Mammary epithelial cell (primary cell): ENCODE data around the gene WHRN.

ENCODE experiments used
- CTCF ChIP-seq, 2 donors: IDR thresholded peaks in 1 of 2; conservative IDR thresholded peaks in 1 of 2; 2 replicates each; pipeline ENCODE4 v1.5.1; 2011 to 2012; ENCODE audit warnings: inconsistent platforms in 2 of 2, low read length in 2 of 2, mild to moderate bottlenecking in 2 of 2, control low read depth in 1 of 2, low read depth in 1 of 2; ENCODE audit not compliant: insufficient read depth in 1 of 2; ENCODE audit errors: extremely low read depth in 1 of 2
- EZH2 ChIP-seq: IDR thresholded peaks from 2 replicates; pipeline ENCODE4 v1.6.1; 2012; ENCODE audit warnings: low read length, inconsistent platforms, borderline replicate concordance

- TF ChIP-seq CTCF (conservative IDR thresholded peaks at IDR 0.05 in 1 of 2, IDR thresholded peaks at IDR 0.05 in 1 of 2; ENCODE audit: extremely low read depth in 1 of 2, insufficient read depth in 1 of 2, low read depth in 1 of 2, low read length in 2 of 2): no peak
- no peak for TF ChIP-seq EZH2
These were observed 107.2 kb downstream of the WHRN start for GRCh38 chr9:114397848-114398605.
